B cell (primary cell): ENCODE data around the gene CDR2L. TPM values are rescaled to one million over a fixed set of nuclear protein-coding genes. Genes with fewer than 3 reads are reported as not detected.

ENCODE experiments used
- ATAC-seq: fragments of 200-7000 bp; cut with Tn5 transposase; one replicate; pipeline ENCODE4 v1.10.0; 2021; ENCODE audit warnings: low read depth, mild to moderate bottlenecking, moderate number of reproducible peaks, moderate library complexity
- CTCF ChIA-PET: fragments of 350-600 bp; sonication (Branson Sonifier 250); formaldehyde crosslinking; loops from one replicate; lab custom pipeline; 2021; ENCODE audit warnings: antibody characterized with exemption, inconsistent platforms; lab: Charles Lee
- POLR2A ChIA-PET: fragments of 350-600 bp; sonication (Branson Sonifier 250); formaldehyde crosslinking; loops from one replicate; lab custom pipeline; 2021; ENCODE audit warnings: antibody characterized with exemption; lab: Charles Lee
- DNase-seq: peaks from one replicate; pipeline ENCODE4 v3.0.0; 2013
- H2AFZ ChIP-seq: 2 replicates; pipeline ENCODE4 v1.6.1; 2012; ENCODE audit warnings: mild to moderate bottlenecking, low read depth, low read length; ENCODE audit not compliant: insufficient read depth, poor library complexity, severe bottlenecking
- H3K27ac ChIP-seq, 2 donors: 1 replicate in 1 of 2; 2 replicates in 1 of 2; pipeline ENCODE4 v1.5.1; 2012 to 2013; ENCODE audit warnings: low read length in 2 of 2, mild to moderate bottlenecking in 2 of 2, moderate library complexity in 1 of 2
- H3K27me3 ChIP-seq, 4 experiments: fragments of 200-600 bp in 1 of 4; sonication (generic) in 1 of 4; replicated peaks in 1 of 4; 1 replicate in 2 of 4; 2 replicates in 2 of 4; pipeline versions ENCODE4 v1.6.1 to v1.7.0; 2013 to 2016; ENCODE audit warnings: low read length in 3 of 4, mild to moderate bottlenecking in 2 of 4, mixed read lengths in 1 of 4, moderate library complexity in 1 of 4; ENCODE audit not compliant: insufficient read depth in 4 of 4, control insufficient read depth in 3 of 4; ENCODE audit errors: control extremely low read depth in 1 of 4
- H3K36me3 ChIP-seq, 2 experiments: replicated peaks in 1 of 2; 1 replicate in 1 of 2; 2 replicates in 1 of 2; pipeline versions ENCODE4 v1.6.1 to v1.7.1; 2013; ENCODE audit warnings: low read length in 1 of 2; ENCODE audit not compliant: insufficient read depth in 2 of 2, control insufficient read depth in 1 of 2; ENCODE audit errors: control extremely low read depth in 1 of 2, extremely low read depth in 1 of 2
- H3K4me1 ChIP-seq, 2 donors: fragments of 200-600 bp in 1 of 2; sonication (generic) in 1 of 2; 1 replicate in 1 of 2; 2 replicates in 1 of 2; pipeline versions ENCODE4 v1.5.1 to v1.6.1; 2013 to 2017; ENCODE audit warnings: low read length in 2 of 2; ENCODE audit not compliant: control insufficient read depth in 2 of 2, insufficient read depth in 2 of 2
- H3K4me2 ChIP-seq: replicated peaks from 2 replicates; pipeline ENCODE3; 2012; ENCODE audit warnings: mild to moderate bottlenecking, low read depth, low read length; ENCODE audit not compliant: poor library complexity, severe bottlenecking
- H3K4me3 ChIP-seq, 5 experiments: fragments of 200-600 bp in 1 of 5; sonication (generic) in 1 of 5; 1 replicate in 3 of 5; 2 replicates in 2 of 5; pipeline versions ENCODE4 v1.5.1 to v1.7.0; 2011 to 2016; ENCODE audit warnings: low read length in 4 of 5, mild to moderate bottlenecking in 4 of 5, low read depth in 2 of 5, control low read depth in 1 of 5, moderate library complexity in 1 of 5; ENCODE audit not compliant: insufficient read depth in 1 of 5; ENCODE audit errors: control extremely low read depth in 1 of 5, extremely low read depth in 1 of 5
- H3K79me2 ChIP-seq: fragments of 200-600 bp; sonication (generic); one replicate; pipeline ENCODE4 v1.6.0; 2016; ENCODE audit warnings: low read length; ENCODE audit not compliant: control insufficient read depth, insufficient read depth
- H3K9ac ChIP-seq: fragments of 200-600 bp; sonication (generic); 2 replicates; pipeline ENCODE4 v1.6.1; 2017; ENCODE audit warnings: mild to moderate bottlenecking, low read length, moderate library complexity
- H3K9me3 ChIP-seq, 3 donors: one replicate each; pipeline versions ENCODE4 v1.6.1 to v1.7.1; 2013; ENCODE audit warnings: low read length in 2 of 3; ENCODE audit not compliant: control insufficient read depth in 2 of 3, insufficient read depth in 1 of 3; ENCODE audit errors: control extremely low read depth in 1 of 3
- H4K20me1 ChIP-seq: 2 replicates; pipeline ENCODE4 v1.6.0; 2012; ENCODE audit warnings: mild to moderate bottlenecking, low read length; ENCODE audit not compliant: insufficient read depth, control insufficient read depth, poor library complexity, severe bottlenecking
- H3K27ac Mint-ChIP-seq: one replicate; pipeline ENCODE4 v1.8.0; 2021; ENCODE audit warnings: mixed read lengths
- H3K27me3 Mint-ChIP-seq: one replicate; pipeline ENCODE4 v1.8.0; 2021; ENCODE audit warnings: mixed read lengths
- H3K4me1 Mint-ChIP-seq: one replicate; pipeline ENCODE4 v1.8.0; 2021; ENCODE audit warnings: mixed read lengths
- H3K4me3 Mint-ChIP-seq: one replicate; pipeline ENCODE4 v1.8.0; 2021; ENCODE audit warnings: mixed read lengths
- H3K9me3 Mint-ChIP-seq: one replicate; pipeline ENCODE4 v1.8.0; 2022; ENCODE audit warnings: mixed read lengths; ENCODE audit not compliant: insufficient read depth
- EZH2 ChIP-seq: IDR thresholded peaks from 2 replicates; pipeline ENCODE4 v1.6.1; 2012; ENCODE audit warnings: borderline replicate concordance, low read depth, mild to moderate bottlenecking, moderate library complexity, low read length; ENCODE audit not compliant: insufficient read depth, poor library complexity, severe bottlenecking
- WGBS: methylation state at CpG from one replicate; pipeline ENCODE4 v1.1.5; 2013; ENCODE audit warnings: missing lambda C conversion rate; ENCODE audit not compliant: insufficient coverage; 5-methylcytosine and 5-hydroxymethylcytosine counted together
- intact Hi-C: fragments of 100-400 bp; cut with micrococcal nuclease; formaldehyde crosslinking; loops from one replicate; pipeline ENCODE4 v1.10.0; 2022
- polyA plus RNA-seq: library from polyadenylated mRNA; depleted of rRNA; stranded (reverse); fragments of >200 nt; gene quantifications from 2 replicates; pipeline ENCODE4 v1.2.3, GENCODE V29; 2012
- total RNA-seq, 2 donors: library from RNA; stranded (reverse); fragments of 120-200 nt in 1 of 2; gene quantifications; 1 replicate in 1 of 2; 2 replicates in 1 of 2; pipeline versions ENCODE4 v1.2.3 to v1.2.4, GENCODE V29; 2013 to 2022
- TF ChIP-seq, protein P1 (sequence below): fragments of 200-600 bp; IDR thresholded peaks from one replicate; pipeline ENCODE4 v1.8.0; 2022; ENCODE audit warnings: antibody characterized with exemption, mild to moderate bottlenecking

The CDR2L gene
- total and polyA plus RNA-seq, 2 donors (not counting 1 experiment from before 2014, with no cell fraction given): 0.03 TPM; not detected in 1

DNA sequence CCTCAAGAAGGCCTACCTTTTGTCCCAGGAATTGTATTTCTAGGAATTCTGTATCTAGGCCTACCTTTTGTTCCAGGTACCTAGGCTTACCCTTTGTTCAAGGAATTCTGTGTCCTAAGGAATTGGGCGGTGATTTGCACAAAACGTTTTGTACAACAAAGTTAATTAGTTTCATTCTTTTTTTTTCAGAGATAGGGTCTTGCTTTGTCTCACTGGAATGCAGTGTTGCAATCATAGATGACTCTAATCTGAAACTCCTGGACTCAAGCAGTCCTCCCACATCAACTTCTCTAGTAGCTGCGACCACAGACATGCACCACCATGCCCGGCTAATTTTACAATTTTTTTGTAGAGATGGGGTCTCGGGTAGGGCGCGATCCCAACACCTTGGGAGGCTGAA is 7.0 kb downstream of the CDR2L start:
- ATAC-seq (no peak), DNase-seq (no peak)
- WGBS: 100% methylated on average over 1 of the region's 7 CpGs
- Histone ChIP-seq H4K20me1 (no peaks in the 10 kb centered on the region), H3K36me3 (no peaks in the 10 kb centered on the region), H3K79me2 (no peaks in the 10 kb centered on the region), H3K9ac (no peak overlapping the region), H3K27ac (no peak overlapping the region), H3K9me3 (no peaks in the 10 kb centered on the region), H3K4me2 (no peak overlapping the region), H3K4me1 (no peaks in the 10 kb centered on the region), H2AFZ (no peak overlapping the region), H3K27me3 (peaks cover 0 to 11% (median 0%) of the 10 kb centered on the region in 4 experiments), H3K4me3 (no peak overlapping the region)
- ChIA-PET POLR2A (no interaction called here), CTCF (no interaction called here)
- peaks cover 11% of the 10 kb centered on the region for H3K27me3 Mint-ChIP-seq
- intact Hi-C loops: no loop called here
- TF ChIP-seq, protein P1, sequence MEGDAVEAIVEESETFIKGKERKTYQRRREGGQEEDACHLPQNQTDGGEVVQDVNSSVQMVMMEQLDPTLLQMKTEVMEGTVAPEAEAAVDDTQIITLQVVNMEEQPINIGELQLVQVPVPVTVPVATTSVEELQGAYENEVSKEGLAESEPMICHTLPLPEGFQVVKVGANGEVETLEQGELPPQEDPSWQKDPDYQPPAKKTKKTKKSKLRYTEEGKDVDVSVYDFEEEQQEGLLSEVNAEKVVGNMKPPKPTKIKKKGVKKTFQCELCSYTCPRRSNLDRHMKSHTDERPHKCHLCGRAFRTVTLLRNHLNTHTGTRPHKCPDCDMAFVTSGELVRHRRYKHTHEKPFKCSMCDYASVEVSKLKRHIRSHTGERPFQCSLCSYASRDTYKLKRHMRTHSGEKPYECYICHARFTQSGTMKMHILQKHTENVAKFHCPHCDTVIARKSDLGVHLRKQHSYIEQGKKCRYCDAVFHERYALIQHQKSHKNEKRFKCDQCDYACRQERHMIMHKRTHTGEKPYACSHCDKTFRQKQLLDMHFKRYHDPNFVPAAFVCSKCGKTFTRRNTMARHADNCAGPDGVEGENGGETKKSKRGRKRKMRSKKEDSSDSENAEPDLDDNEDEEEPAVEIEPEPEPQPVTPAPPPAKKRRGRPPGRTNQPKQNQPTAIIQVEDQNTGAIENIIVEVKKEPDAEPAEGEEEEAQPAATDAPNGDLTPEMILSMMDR: no peak
- TF ChIP-seq EZH2: no peak
- no peaks in the 10 kb centered on the region for H3K9me3 Mint-ChIP-seq
- no peaks in the 10 kb centered on the region for H3K4me1 Mint-ChIP-seq
- H3K27ac Mint-ChIP-seq: no peak overlapping the region
- no peak overlapping the region for H3K4me3 Mint-ChIP-seq

DNA sequence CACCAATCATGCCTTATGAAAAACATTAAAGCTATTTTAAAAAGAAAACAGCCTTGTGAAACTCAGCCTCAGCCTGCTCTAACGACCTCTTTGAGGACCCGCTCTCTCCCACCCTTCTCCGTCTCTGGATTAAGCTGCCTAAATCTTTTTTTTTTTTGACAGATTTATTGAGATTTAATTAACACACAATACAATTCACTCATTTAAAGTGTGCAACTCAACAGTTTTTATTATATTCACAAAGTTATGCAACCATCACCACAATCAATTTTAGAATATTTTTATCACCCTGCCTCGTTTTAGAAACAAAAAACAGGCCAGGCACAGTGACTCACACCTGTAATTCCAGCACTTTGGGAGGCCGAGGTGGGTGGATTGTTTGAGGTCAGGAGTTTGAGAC is 8.4 kb downstream of the CDR2L start:
- 89% methylated on average over 3 of the region's 5 CpGs for WGBS
- no peak for ATAC-seq
- intact Hi-C loops: no loop called here

More for the DNA sequence above, 8.4 kb downstream of the CDR2L start:
- Histone ChIP-seq H3K4me1 (no peaks in the 10 kb centered on the region), H3K9me3 (no peaks in the 10 kb centered on the region), H3K79me2 (no peaks in the 10 kb centered on the region), H3K4me3 (no peak overlapping the region), H4K20me1 (no peaks in the 10 kb centered on the region), H3K27ac (no peak overlapping the region), H3K4me2 (no peak overlapping the region), H3K9ac (no peak overlapping the region), H2AFZ (no peak overlapping the region), H3K36me3 (no peaks in the 10 kb centered on the region), H3K27me3 (peaks cover 0 to 2% (median 0%) of the 10 kb centered on the region in 4 experiments)
- TF ChIP-seq, protein P1: no peak
- no peak for TF ChIP-seq EZH2
- Mint-ChIP-seq H3K4me3 (no peak overlapping the region), H3K4me1 (no peaks in the 10 kb centered on the region), H3K27me3 (peaks cover 11% of the 10 kb centered on the region), H3K9me3 (no peaks in the 10 kb centered on the region), H3K27ac (no peak overlapping the region)
- CTCF ChIA-PET: interaction anchor here (1.0 kb wide), 1 partner anchor 187 kb away, joined by 3 read pairs; no protein-coding TSS in a partner anchor
- DNase-seq: no peak
- POLR2A ChIA-PET: no interaction called here
